ENCODE data around the gene DNAH12. TPM values are rescaled to one million over a fixed set of nuclear protein-coding genes. Genes with fewer than 3 reads are reported as not detected.

DNAH12 gene
- total and polyA plus RNA-seq, 10 of the 15 experiments (the other 5 are each of a cell fraction or from before 2014, with no cell fraction given): under 0.01 to 0.35 (median 0.08) TPM

DNA sequence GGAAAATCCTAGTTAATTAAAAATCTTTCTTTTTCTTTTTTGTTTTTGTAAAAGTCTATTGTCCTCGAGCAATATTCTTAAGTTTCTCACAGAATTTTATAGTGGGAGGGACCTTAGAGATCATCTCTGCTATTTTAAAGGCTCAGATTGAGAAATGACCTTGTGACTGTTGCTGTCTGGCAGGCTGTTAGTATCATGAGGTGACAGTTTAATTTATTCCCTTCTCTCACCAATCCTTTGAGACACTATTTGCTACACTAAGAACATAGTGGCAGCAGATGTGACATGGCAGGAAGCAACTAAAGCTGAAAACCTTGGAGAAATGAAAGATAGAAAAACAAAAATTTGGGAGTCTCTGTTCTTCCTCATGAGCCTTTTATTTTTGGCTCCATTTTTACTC is 291.7 kb downstream of the DNAH12 start:
- no peak for FAIRE-seq
- WGBS (ENCODE audit: insufficient coverage, insufficient replicate concordance, low lambda C conversion rate, missing lambda C conversion rate): 100% methylated on average over 1 of the region's 1 CpG
- SMC1A ChIA-PET (ENCODE audit: uncharacterized antibody, unreplicated experiment): no interaction called here
- RAD21 ChIA-PET (ENCODE audit: unreplicated experiment): no interaction called here
- ATAC-seq: no peak
- H3K27me3 ChIP-seq (replicated peaks in 1 of 2; ENCODE audit: control insufficient read depth in 2 of 2, insufficient read depth in 2 of 2, low read length in 1 of 2): no peaks in the 10 kb centered on the region
- no peaks in the 10 kb centered on the region for H3K9me3 ChIP-seq (replicated peaks; ENCODE audit: control insufficient read depth, insufficient read depth, low read length)
- intact Hi-C loops (cut with micrococcal nuclease; ENCODE audit: unreplicated experiment): no loop called here
- in situ Hi-C loops (cut with MboI): no loop called here
- H3K36me3 ChIP-seq (ENCODE audit: control insufficient read depth in 2 of 2, insufficient read depth in 2 of 2, low read length in 1 of 2): peaks cover 3 to 21% of the 10 kb centered on the region in 2 experiments
- no peak overlapping the region for H3K27ac ChIP-seq (ENCODE audit: control insufficient read depth, insufficient read depth)
- no peak overlapping the region for H3K9ac ChIP-seq (ENCODE audit: control insufficient read depth, insufficient read depth, low read length)
- no peaks in the 10 kb centered on the region for H4K20me1 ChIP-seq (ENCODE audit: control insufficient read depth, insufficient read depth)
- CTCF ChIA-PET: interaction anchor here (1.0 kb wide), 1 partner anchor 73 kb away, joined by 3 read pairs; no protein-coding TSS in a partner anchor
- H3K79me2 ChIP-seq (ENCODE audit: control insufficient read depth, insufficient read depth, low read length): no peaks in the 10 kb centered on the region
- no peak overlapping the region for H3K4me2 ChIP-seq (ENCODE audit: control insufficient read depth, insufficient read depth)
- no peaks in the 10 kb centered on the region for H3K4me1 ChIP-seq (ENCODE audit: control insufficient read depth, insufficient read depth, low read length)
- no peak overlapping the region for H3K4me3 ChIP-seq
- no peak overlapping the region for H2AFZ ChIP-seq (ENCODE audit: control insufficient read depth, low read depth, low read length)
- TF ChIP-seq, protein P1, sequence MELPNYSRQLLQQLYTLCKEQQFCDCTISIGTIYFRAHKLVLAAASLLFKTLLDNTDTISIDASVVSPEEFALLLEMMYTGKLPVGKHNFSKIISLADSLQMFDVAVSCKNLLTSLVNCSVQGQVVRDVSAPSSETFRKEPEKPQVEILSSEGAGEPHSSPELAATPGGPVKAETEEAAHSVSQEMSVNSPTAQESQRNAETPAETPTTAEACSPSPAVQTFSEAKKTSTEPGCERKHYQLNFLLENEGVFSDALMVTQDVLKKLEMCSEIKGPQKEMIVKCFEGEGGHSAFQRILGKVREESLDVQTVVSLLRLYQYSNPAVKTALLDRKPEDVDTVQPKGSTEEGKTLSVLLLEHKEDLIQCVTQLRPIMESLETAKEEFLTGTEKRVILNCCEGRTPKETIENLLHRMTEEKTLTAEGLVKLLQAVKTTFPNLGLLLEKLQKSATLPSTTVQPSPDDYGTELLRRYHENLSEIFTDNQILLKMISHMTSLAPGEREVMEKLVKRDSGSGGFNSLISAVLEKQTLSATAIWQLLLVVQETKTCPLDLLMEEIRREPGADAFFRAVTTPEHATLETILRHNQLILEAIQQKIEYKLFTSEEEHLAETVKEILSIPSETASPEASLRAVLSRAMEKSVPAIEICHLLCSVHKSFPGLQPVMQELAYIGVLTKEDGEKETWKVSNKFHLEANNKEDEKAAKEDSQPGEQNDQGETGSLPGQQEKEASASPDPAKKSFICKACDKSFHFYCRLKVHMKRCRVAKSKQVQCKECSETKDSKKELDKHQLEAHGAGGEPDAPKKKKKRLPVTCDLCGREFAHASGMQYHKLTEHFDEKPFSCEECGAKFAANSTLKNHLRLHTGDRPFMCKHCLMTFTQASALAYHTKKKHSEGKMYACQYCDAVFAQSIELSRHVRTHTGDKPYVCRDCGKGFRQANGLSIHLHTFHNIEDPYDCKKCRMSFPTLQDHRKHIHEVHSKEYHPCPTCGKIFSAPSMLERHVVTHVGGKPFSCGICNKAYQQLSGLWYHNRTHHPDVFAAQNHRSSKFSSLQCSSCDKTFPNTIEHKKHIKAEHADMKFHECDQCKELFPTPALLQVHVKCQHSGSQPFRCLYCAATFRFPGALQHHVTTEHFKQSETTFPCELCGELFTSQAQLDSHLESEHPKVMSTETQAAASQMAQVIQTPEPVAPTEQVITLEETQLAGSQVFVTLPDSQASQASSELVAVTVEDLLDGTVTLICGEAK (IDR thresholded peaks at IDR 0.05; ENCODE audit: borderline replicate concordance): no peak
- TF ChIP-seq ZNF384 (IDR thresholded peaks at IDR 0.05; ENCODE audit: borderline replicate concordance, low read depth, low read length) (no peak), CHD4 (IDR thresholded peaks at IDR 0.05) (no peak)
- no peak for DNase-seq (ENCODE audit: low read depth, low spot score)
- POLR2A ChIA-PET: no interaction called here
- no TSS peak for BruUV-seq (replicated peaks)
